GM20000 (cell line): ENCODE measurements around the gene SCUBE1.

Experiments used
- DNase-seq: peaks from one replicate; pipeline ENCODE4 v3.0.0; 2012; ENCODE audit warnings: low spot score
- CTCF ChIP-seq: IDR thresholded peaks from 2 replicates; pipeline ENCODE4 v1.5.1; 2012; ENCODE audit warnings: mild to moderate bottlenecking, control low read depth; ENCODE audit errors: extremely low read depth, missing control alignments

The SCUBE1 gene

GRCh38 chr22:43171607-43172006 is 171.6 kb downstream of the SCUBE1 start:
- DNase-seq: no peak
- TF ChIP-seq CTCF: no peak

- DNase-seq: no peak
- TF ChIP-seq CTCF: no peak
Observed at GRCh38 chr22:43171019-43171491, 172.1 kb downstream of the SCUBE1 start.

- no peak for DNase-seq
- TF ChIP-seq CTCF: no peak
Observed at GRCh38 chr22:43170131-43170480, 173.1 kb downstream of the SCUBE1 start.

- TF ChIP-seq CTCF: no peak
- no peak for DNase-seq
Observed at GRCh38 chr22:43169310-43170130, 173.7 kb downstream of the SCUBE1 start.

GRCh38 chr22:43168471-43169309 is 174.5 kb downstream of the SCUBE1 start:
- DNase-seq: no peak
- no peak for TF ChIP-seq CTCF

- no peak for TF ChIP-seq CTCF
- DNase-seq: no peak
Observed at GRCh38 chr22:43167001-43167589, 176.1 kb downstream of the SCUBE1 start.
